H54 (cell line): ENCODE measurements around the gene GATA2.

Experiments used
- DNase-seq: peaks from one replicate; pipeline ENCODE4 v3.0.0; 2011; ENCODE audit warnings: low spot score, mixed read lengths; ENCODE audit not compliant: insufficient read length
- FAIRE-seq: peaks from 3 replicates; lab custom pipeline; 2011; peaks lifted over from hg19 to GRCh38; lab: Jason Lieb, UNC
- POLR2A ChIP-seq: IDR thresholded peaks from 2 replicates; pipeline ENCODE4 v1.6.1; 2011; ENCODE audit warnings: low read depth, mild to moderate bottlenecking, low read length

GATA2 gene

DNA sequence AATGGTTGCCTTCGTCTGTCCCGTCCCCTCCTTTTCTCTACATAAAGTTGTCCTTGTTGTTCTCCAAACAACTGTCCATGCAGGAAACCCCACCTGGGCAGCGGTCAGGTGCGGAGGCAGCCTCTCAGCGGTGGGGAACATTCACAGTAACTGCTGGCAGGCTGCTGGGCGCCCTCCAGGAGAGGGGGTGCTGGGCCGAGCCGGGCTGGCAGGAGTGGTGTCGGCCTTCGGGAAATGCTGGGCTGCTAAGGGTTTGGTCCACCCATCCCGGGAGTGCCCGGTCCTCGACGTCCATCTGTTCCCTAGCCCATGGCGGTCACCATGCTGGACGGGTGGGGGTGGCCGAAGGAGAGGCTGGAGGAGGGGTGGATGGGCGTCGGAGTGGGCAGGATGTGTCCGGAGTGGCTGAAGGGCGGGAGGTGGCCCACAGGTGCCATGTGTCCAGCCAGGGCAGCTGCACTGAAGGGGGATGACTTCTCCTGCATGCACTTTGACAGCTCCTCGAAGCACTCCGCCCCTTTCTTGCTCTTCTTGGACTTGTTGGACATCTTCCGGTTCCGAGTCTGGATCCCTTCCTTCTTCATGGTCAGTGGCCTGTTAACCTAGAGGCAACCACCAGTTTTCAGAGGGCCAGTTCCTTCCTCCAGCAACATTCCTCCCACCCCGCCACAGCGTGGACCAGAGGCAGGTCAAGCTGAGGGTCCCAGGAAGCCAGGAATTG, 12.1 kb downstream of the GATA2 start:
- DNase-seq: no peak
- no peak for FAIRE-seq
- TF ChIP-seq POLR2A: no peak

DNA sequence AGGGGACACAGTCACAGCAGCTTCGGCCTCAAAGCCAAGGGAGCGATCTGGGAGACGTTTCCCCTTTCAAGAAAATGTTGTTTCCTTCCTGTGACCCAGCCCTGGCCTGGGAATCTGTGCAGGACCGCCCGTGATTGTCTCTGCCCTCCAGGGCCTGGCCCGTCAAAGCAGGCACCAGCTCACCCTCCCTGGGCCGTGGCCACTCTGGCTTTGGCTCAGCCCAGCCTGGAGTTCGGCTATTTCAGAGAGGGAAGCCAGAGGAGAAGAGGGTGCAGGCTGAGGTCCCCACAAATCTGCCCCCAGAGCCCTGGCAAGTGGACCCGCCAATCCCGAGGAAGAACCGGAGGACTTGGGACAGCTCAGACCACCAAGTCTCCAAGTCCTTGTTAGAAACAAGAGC, 12.7 kb downstream of the GATA2 start:
- DNase-seq (no peak), FAIRE-seq (no peak)
- no peak for TF ChIP-seq POLR2A

DNA sequence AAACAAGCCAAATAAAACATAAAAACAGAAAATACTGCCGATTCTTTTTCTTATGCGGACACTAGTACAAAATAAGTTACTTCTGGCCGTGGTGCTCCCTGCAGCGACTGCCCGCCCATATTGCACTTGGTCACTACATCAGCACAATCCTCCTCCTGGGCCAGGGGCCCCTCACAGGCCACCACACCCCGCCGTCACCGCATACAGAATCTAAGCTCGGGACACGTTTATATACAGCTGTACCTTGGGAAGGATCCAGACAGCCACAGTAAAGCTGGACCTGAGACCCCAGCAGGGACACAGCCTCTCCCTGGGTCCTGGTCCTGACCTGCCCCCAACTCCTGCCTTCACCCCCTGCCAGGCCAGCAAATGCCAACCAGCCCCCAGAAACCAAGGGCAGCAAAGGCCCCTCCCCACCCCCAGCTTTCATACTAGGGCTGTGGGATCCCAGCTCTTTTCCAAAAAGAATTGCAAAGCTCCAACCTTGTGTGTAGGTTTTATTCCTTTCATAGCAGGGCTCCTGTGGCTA, 13.4 kb downstream of the GATA2 start:
- no peak for FAIRE-seq
- no peak for TF ChIP-seq POLR2A
- DNase-seq: no peak

DNA sequence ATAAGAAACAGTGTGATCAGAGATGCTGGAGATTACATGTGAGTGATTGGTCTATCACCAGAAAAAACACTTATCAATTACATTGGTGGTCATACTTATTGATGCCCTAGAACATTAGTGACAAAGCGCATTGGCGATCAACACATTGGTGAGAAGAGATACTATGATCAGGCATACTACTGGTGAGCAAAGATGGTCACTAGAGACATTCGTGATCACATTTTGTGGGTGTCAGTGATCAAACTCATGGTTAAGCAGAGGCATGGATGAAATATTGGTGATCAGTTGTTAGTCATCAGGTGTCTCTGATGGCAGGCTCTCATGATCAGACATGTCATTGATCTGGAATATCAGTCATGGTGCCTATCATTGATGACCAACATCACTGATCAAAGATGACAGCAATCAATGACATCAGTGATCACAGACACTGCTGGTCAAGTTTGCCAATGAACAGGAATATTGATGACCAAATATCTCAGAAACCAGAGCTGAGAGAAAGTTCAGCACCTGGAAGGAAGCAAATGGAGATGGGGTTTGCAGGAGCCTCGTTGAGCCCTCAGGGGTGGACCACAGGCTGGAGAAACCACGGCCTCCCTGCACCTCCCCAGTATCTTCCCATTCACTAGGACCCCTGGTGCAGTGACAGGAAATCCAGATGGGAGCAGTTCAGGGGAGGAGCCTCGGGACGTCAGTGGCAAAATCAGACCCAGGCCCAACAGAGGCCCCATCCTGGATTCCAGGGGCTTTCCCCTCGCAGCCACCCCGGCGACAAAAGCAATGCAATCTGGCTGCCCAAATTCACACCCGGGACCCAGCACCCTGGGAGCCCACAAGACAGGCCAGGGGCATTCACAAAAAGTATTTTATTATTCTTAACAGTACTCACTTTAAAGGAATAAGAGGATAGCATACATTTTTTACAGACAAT, 14.2 kb downstream of the GATA2 start:
- no peak for TF ChIP-seq POLR2A
- DNase-seq: no peak
- FAIRE-seq: no peak

DNA sequence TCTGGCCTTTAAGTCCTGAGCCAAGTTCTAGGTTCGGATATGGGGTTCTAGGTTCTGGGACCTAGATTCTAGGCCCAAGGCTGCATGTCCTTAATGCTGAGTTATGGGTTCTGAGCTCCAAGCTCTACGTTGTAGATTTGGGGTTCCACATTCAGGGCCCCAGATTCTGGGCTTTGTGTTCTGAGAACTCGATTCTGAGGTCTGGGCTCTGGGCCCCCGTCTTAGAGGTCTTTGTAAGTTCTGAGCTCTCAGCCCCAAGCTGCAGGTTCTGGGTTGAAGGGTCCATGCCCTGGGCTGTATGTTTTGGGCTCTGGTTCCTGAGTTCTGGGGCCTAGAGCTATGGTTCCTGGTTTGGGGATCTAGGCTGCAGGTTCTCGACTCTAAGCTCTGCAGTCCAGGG, 16.3 kb downstream of the GATA2 start:
- TF ChIP-seq POLR2A: no peak
- FAIRE-seq (no peak), DNase-seq (no peak)

DNA sequence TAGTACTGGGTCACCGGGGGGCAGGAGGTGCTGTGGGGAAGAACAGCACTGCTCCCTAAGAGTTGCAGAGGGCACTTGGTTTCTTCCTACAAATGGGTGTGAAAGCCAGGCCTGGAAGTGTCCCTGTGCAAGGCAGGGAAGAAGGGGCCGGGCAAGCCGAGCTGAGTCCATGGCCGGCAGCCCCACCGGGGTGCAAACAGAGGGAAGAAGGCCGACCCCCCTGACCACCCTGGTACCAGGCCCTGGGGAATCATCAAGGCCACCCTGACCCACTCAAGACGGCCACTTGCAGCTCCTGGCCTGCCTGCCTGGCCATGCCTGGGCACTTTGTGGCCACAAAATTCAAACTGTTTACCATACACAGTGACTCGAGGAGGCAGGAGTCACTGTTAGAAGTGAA, 17.6 kb downstream of the GATA2 start:
- no peak for TF ChIP-seq POLR2A
- DNase-seq: no peak
- no peak for FAIRE-seq

DNA sequence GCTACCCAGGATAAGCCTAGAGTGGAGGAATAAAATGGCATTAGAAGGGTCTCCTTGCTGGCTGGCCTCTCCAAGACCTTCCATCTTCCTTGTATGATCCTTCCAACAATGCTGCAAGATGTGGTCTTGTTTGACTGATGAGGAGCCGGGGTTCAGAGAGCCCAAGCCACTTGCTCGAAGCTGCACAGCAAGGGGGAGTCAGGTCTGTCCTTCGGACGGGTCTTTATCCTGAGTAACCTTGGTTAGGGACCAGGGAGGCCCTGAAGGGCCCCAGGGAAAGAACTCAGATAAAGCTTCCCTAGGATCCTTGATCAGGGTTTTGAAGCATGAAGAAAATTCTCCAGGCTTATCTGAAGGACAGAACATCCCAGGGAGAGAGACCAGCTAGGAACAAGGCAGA, 19.3 kb downstream of the GATA2 start:
- no peak for FAIRE-seq
- TF ChIP-seq POLR2A: no peak
- DNase-seq: no peak

DNA sequence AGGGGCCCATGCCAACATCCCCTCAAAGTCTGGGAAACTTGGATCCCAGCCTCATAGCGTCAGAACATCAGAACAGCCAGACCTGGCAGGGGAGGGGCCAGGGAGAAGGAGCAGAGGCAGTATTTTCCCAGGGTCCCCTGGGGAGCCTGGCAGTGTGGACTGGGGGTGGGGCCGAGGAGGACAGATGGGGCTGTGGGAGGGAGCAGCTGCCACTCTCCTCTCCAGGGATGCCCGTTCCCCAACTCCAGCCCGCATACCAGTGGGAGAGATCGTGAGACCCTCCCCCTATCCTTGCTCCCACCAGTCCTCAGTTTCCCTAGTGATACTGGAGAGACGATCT, 19.9 kb downstream of the GATA2 start:
- DNase-seq: no peak
- no peak for FAIRE-seq
- TF ChIP-seq POLR2A: no peak

DNA sequence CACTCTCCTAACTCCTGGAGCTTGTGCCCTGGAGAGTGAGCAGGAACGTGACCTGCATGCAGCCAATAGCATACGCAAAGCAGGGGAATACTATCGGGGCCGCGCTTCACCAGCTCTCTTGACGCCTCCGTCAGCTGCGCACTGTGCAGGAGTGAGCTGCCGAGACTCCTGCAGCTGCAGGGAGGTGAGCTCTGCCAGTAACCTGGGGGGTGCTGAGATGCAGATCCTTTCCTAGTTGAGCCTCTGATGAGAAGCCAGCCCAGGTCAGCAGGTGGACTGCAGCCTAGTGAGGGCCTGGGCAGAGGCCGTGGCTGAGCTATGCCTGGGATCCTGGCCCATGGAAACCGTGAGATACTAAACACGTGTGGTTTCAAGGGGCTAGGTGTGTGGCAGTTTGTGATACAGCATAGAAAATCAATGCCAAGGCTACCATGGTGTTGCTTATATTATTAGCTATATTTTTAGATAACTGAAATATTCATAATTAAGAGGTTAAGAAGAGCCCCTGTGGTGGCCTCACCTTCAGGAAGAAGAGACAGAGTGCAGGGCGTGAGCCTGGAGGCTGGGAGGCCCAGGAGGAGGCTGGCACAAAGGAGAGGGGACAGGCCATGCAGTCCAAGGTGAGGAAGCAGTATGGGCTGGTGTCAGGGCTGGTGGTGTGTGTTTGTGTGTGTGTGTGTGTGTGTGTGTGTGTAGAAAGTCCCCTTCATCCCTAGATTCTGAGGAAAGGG, 20.4 kb downstream of the GATA2 start:
- no peak for FAIRE-seq
- TF ChIP-seq POLR2A: no peak
- DNase-seq: no peak

DNA sequence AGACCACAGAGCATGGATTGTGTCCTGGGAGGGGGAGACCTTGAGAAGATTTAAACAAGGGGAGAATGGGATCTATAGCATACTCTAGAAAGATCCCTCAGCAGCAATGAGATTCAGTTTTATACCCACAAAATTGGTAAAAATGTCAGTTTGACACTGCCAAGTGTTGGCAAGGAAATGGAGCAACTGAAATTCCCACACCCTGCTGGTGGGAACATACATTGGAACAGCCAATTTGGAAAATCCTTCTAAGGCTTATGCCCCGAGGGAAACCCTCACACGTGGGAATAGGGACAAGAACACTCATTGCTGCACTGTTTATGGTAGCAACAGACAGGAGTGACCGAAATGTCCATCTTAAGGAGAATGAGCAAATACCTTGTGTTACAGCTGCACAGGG, 21.3 kb downstream of the GATA2 start:
- no peak for TF ChIP-seq POLR2A
- no peak for FAIRE-seq
- no peak for DNase-seq

DNA sequence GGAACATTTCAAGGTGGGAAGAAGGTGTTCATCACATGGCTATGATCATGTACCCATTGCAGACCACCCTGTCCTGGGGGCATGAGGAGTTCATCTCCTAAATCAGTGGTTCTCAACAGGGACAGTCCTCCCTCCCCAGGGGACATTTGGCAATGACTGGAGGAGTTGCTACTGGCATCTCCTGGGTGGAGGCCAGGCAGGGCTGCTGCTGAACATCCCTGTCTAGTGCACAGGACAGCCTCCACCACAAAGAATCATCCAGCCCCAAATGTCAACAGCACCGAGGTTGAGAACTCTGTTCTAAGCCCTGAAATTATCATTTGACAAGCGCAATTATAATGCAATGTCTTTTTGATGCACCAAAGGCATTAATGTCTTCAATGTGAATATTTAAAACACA, 21.9 kb downstream of the GATA2 start:
- DNase-seq (no peak), FAIRE-seq (no peak)
- TF ChIP-seq POLR2A: no peak

DNA sequence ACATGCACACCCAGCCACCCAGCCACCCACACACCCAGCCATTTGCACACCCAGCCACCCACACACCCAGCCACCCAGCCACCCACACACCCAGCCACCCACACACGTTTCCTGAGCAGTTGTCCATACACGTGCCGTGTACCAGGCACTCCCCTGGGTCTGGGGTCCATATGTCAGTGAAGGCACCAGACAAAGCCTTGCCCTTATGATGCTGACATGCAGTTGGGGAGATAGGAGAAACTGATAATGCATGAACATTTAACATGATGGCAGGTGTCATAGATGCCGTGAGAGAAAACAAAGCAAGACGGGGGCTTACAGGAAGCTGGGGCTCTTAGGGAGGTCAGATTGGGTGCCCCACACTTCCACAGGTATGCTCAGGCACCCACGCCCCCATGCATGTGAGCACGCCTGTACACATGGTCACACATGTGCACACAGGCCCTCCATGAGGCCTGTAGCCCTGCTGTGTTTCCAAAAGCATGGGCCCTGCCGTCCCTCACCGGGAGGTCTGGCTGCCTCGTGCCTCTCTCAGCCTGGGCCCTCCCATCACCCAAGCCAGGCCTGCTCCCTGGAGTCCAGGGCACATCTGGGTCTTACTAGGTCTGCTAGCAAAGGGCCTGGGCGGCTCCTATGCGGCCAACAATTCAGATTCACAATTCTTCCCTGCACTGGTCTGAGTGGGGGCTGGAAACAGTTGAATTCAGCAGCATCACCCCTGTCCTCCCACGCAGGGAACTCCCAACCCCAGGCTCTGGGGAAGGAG, 22.7 kb downstream of the GATA2 start:
- DNase-seq (no peak), FAIRE-seq (no peak)
- no peak for TF ChIP-seq POLR2A

DNA sequence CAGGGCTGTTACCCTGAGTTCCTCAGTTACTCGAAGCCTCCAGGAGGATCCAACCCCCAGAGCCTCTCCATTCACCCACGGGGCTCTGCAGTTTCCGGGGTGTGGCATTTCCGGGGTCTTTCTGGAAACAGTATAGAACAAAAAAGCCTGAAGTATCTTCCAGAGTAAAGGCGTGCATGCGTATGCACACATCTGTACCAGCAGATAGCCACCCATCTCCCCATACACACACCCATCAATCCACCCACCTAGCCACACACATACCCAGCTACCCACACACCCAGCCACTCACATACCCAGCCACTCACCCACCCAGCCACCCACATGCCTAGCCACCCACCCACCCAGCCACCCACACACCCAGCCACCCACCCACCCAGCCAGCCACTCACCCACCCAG, 23.4 kb downstream of the GATA2 start:
- DNase-seq (no peak), FAIRE-seq (no peak)
- TF ChIP-seq POLR2A: no peak
